ENCODE results near the gene COL4A2. TPM values are rescaled to one million over a fixed set of nuclear protein-coding genes. Genes with fewer than 3 reads are reported as not detected.

Gene COL4A2
- total RNA-seq, 6 donors from 2014 or later: 169 to 458 (median 258) TPM

- ATAC-seq (ENCODE audit: low FRiP score in 2 of 2) (no peak), DNase-seq (no peak)
- 86% methylated on average over 12 of the region's 12 CpGs for WGBS, 2 donors
- H3K27me3 ChIP-seq: no peaks in the 10 kb centered on the region
- H3K36me3 ChIP-seq: no peaks in the 10 kb centered on the region
- peaks cover 30 to 68% (median 53%) of the 10 kb centered on the region in 4 donors for H3K4me1 ChIP-seq
- H3K27ac ChIP-seq: peak overlapping the region; percentile 23 to 58 (median 42)
- TF ChIP-seq POLR2A (IDR thresholded peaks at IDR 0.05) (no peak), CTCF (IDR thresholded peaks at IDR 0.05) (no peak), POLR2AphosphoS5 (IDR thresholded peaks at IDR 0.05) (no peak), EP300 (IDR thresholded peaks at IDR 0.05) (no peak)
- H3K9me3 ChIP-seq: no peaks in the 10 kb centered on the region
- H3K4me3 ChIP-seq: no peak overlapping the region
Measured at GRCh38 chr13:110264685-110265275, 42.3 kb upstream of the COL4A2 start.

GRCh38 chr13:110265341-110265681 is 41.8 kb upstream of the COL4A2 start:
- 66 to 75% methylated on average over 6 of the region's 6 CpGs for WGBS, 2 donors
- no peak for DNase-seq
- H3K36me3 ChIP-seq: no peaks in the 10 kb centered on the region

GRCh38 chr13:110265682-110266430 is 41.2 kb upstream of the COL4A2 start:
- TF ChIP-seq EP300 (IDR thresholded peaks at IDR 0.05): peak in 1 of 4 donors; percentile 51
- TF ChIP-seq POLR2A (IDR thresholded peaks at IDR 0.05): no peak
- no peak for TF ChIP-seq CTCF (IDR thresholded peaks at IDR 0.05)
- peak; percentile 30 to 72 for TF ChIP-seq POLR2AphosphoS5 (IDR thresholded peaks at IDR 0.05)
- peak in 1 of 2 donors; percentile 5 for ATAC-seq (ENCODE audit: low FRiP score in 2 of 2)
- no peak overlapping the region for H3K4me3 ChIP-seq
- no peaks in the 10 kb centered on the region for H3K36me3 ChIP-seq
- no peaks in the 10 kb centered on the region for H3K9me3 ChIP-seq
- H3K27ac ChIP-seq: peak overlapping the region; percentile 6 to 61 (median 42)
- whole genome bisulfite sequencing, 2 donors: 58 to 61% methylated on average over 24 to 30 of the region's 38 CpGs
- no peaks in the 10 kb centered on the region for H3K27me3 ChIP-seq
- H3K4me1 ChIP-seq: peaks cover 30 to 68% (median 53%) of the 10 kb centered on the region in 4 donors
- DNase-seq: peak in 1 of 2 donors; percentile 81

More at GRCh38 chr13:110265341-110265681, 41.8 kb upstream of the COL4A2 start:
- peak in 1 of 2 donors; percentile 23 for ATAC-seq (ENCODE audit: low FRiP score in 2 of 2)
- H3K27ac ChIP-seq: peak overlapping the region; percentile 34 to 61 (median 54)
- TF ChIP-seq EP300 (IDR thresholded peaks at IDR 0.05) (no peak), POLR2A (IDR thresholded peaks at IDR 0.05) (no peak), POLR2AphosphoS5 (IDR thresholded peaks at IDR 0.05) (peak in 1 of 2 donors; percentile 40)
- H3K27me3 ChIP-seq: no peaks in the 10 kb centered on the region
- H3K9me3 ChIP-seq: no peaks in the 10 kb centered on the region
- H3K4me3 ChIP-seq: no peak overlapping the region
- peaks cover 30 to 68% (median 53%) of the 10 kb centered on the region in 4 donors for H3K4me1 ChIP-seq

GRCh38 chr13:110266431-110266809 is 40.7 kb upstream of the COL4A2 start:
- no peaks in the 10 kb centered on the region for H3K27me3 ChIP-seq
- no peaks in the 10 kb centered on the region for H3K9me3 ChIP-seq
- TF ChIP-seq CTCF (IDR thresholded peaks at IDR 0.05): no peak
- no peak for TF ChIP-seq POLR2A (IDR thresholded peaks at IDR 0.05)
- no peak for TF ChIP-seq POLR2AphosphoS5 (IDR thresholded peaks at IDR 0.05)
- TF ChIP-seq EP300 (IDR thresholded peaks at IDR 0.05): no peak
- H3K4me1 ChIP-seq: peaks cover 30 to 65% (median 50%) of the 10 kb centered on the region in 4 donors
- WGBS, 2 donors: 54 to 60% methylated on average over 8 of the region's 8 CpGs
- no peak for DNase-seq
- no peak overlapping the region for H3K4me3 ChIP-seq
- no peaks in the 10 kb centered on the region for H3K36me3 ChIP-seq
- no peak for ATAC-seq (ENCODE audit: low FRiP score in 2 of 2)
- H3K27ac ChIP-seq: peak overlapping the region in 3 of 4 donors; percentile 34 to 61 (median 51)

GRCh38 chr13:110266983-110267382 is 40.1 kb upstream of the COL4A2 start:
- H3K27ac ChIP-seq: no peak overlapping the region
- ATAC-seq (ENCODE audit: low FRiP score in 2 of 2) (no peak), DNase-seq (no peak)
- no peaks in the 10 kb centered on the region for H3K9me3 ChIP-seq
- WGBS, 2 donors: 47 to 60% methylated on average over 10 of the region's 10 CpGs
- H3K27me3 ChIP-seq: no peaks in the 10 kb centered on the region
- H3K4me1 ChIP-seq: peaks cover 26 to 59% (median 45%) of the 10 kb centered on the region in 4 donors
- no peak overlapping the region for H3K4me3 ChIP-seq
- no peaks in the 10 kb centered on the region for H3K36me3 ChIP-seq
- peak in 1 of 2 donors; percentile 39 for TF ChIP-seq POLR2AphosphoS5 (IDR thresholded peaks at IDR 0.05)
- TF ChIP-seq POLR2A (IDR thresholded peaks at IDR 0.05): no peak
